Measurements from ENCODE around the gene LCN10. TPM values are rescaled to one million over a fixed set of nuclear protein-coding genes. Genes with fewer than 3 reads are reported as not detected.

Gene LCN10
- total RNA-seq, 1 experiment from 2014 or later: not detected

DNA sequence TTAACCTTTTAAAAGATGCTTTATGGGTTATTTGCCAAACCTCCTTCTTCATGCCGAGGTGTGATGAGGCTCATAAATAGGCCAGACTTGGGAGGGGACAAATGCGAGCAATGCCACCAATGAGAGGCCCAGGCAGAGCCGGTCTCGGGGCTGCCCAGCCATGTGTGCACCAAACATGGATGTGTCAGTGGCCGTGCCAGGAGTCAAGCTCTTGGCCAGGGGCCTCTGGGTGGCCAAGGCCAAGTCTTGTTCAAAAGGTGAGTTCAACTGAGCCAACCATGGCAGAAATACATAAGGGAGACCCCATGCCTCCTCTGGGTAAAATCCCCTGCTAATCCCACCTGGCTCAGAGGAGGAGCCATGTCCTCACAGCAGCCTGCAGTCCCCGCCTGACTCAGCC is 32.5 kb upstream of the LCN10 start:
- POLR2A ChIA-PET (ENCODE audit: unreplicated experiment): interaction anchor here (0.6 kb wide), 1 partner anchor 150 kb away, joined by 4 read pairs; no protein-coding TSS in a partner anchor
- BruUV-seq (replicated peaks): no TSS peak
- TF ChIP-seq, protein P1, sequence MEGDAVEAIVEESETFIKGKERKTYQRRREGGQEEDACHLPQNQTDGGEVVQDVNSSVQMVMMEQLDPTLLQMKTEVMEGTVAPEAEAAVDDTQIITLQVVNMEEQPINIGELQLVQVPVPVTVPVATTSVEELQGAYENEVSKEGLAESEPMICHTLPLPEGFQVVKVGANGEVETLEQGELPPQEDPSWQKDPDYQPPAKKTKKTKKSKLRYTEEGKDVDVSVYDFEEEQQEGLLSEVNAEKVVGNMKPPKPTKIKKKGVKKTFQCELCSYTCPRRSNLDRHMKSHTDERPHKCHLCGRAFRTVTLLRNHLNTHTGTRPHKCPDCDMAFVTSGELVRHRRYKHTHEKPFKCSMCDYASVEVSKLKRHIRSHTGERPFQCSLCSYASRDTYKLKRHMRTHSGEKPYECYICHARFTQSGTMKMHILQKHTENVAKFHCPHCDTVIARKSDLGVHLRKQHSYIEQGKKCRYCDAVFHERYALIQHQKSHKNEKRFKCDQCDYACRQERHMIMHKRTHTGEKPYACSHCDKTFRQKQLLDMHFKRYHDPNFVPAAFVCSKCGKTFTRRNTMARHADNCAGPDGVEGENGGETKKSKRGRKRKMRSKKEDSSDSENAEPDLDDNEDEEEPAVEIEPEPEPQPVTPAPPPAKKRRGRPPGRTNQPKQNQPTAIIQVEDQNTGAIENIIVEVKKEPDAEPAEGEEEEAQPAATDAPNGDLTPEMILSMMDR (conservative IDR thresholded peaks at IDR 0.05; ENCODE audit: low read depth, low read length): no peak
- no peak for TF ChIP-seq EZH2phosphoT487 (IDR thresholded peaks at IDR 0.05; ENCODE audit: borderline replicate concordance, low read length)
- no peak for TF ChIP-seq EZH2 (IDR thresholded peaks at IDR 0.05; ENCODE audit: low read length, unreplicated experiment)

DNA sequence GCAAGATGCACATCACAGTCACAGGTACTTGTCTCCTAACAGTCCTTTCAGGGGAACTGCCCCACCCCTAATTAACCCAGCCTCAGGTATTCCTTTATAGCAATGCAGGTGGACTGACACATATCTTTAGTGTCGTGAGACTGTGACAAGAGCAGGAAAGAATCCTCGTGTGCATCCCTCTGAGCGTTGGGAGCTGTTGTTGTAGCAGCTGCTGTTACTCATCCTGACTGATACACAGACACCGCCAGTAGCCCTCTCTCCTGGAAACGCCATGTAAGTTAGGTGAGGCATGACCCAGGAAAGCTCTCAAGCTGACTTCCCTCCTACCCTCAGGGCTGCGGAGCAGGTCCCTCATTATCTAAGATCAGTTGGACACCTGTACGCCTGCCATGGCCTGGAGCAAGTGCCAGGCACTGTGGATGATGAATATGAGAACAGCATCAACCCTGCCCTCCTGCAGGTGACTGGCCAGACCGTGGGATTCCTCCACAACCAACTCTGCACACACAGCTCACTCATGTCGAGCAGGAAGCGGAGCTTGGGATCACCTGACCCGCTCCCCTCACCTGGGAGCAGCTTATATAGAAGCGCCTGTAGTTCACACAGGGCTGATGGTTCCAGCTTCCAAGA is 31.8 kb upstream of the LCN10 start:
- H4K20me1 ChIP-seq (ENCODE audit: low read length): no peaks in the 10 kb centered on the region
- no peaks in the 10 kb centered on the region for H3K9me3 ChIP-seq (ENCODE audit: low read length)
- peaks cover 15% of the 10 kb centered on the region; the same call in 1 of the 2 replicates for H3K27me3 ChIP-seq (ENCODE audit: low read length)
- H3K4me3 ChIP-seq (ENCODE audit: low read length): no peak overlapping the region
- intact Hi-C loops (cut with micrococcal nuclease): no loop called here
- H3K9me2 ChIP-seq (replicated peaks; ENCODE audit: low read length): no peaks in the 10 kb centered on the region
- no peaks in the 10 kb centered on the region for H3K36me3 ChIP-seq (ENCODE audit: low read depth, low read length)
- ChIA-PET CTCF (no interaction called here), POLR2A (ENCODE audit: unreplicated experiment) (interaction anchor here (0.6 kb wide), 1 partner anchor 150 kb away, joined by 4 read pairs; no protein-coding TSS in a partner anchor)
- H2AFZ ChIP-seq (ENCODE audit: low read length): no peak overlapping the region
- no peaks in the 10 kb centered on the region; the same call in 1 of the 2 replicates for H3K4me1 ChIP-seq (ENCODE audit: insufficient read depth, low read length)
- no peaks in the 10 kb centered on the region for H3F3A ChIP-seq (ENCODE audit: low read length, unreplicated experiment)
- H3K79me2 ChIP-seq (ENCODE audit: low read length): no peaks in the 10 kb centered on the region
- no peak overlapping the region for H3K9ac ChIP-seq (ENCODE audit: low read length)
- DNase-seq (no peak), ATAC-seq (no peak)
- no TSS peak for BruUV-seq (replicated peaks)
- H3K4me2 ChIP-seq (ENCODE audit: low read length): no peak overlapping the region
- TF ChIP-seq EZH2phosphoT487 (IDR thresholded peaks at IDR 0.05; ENCODE audit: borderline replicate concordance, low read length) (no peak), EZH2 (IDR thresholded peaks at IDR 0.05; ENCODE audit: low read length, unreplicated experiment) (no peak)
- TF ChIP-seq, protein P1 (conservative IDR thresholded peaks at IDR 0.05; ENCODE audit: low read depth, low read length): no peak
- H3K27ac ChIP-seq (ENCODE audit: low read length): no peak overlapping the region

More for the DNA sequence above, 32.5 kb upstream of the LCN10 start:
- H2AFZ ChIP-seq (ENCODE audit: low read length): no peak overlapping the region
- DNase-seq: no peak
- no peak for ATAC-seq
- H3K4me2 ChIP-seq (ENCODE audit: low read length): no peak overlapping the region
- H3K9me3 ChIP-seq (ENCODE audit: low read length): no peaks in the 10 kb centered on the region
- H3K27ac ChIP-seq (ENCODE audit: low read length): no peak overlapping the region
- CTCF ChIA-PET: no interaction called here
- no peaks in the 10 kb centered on the region for H3K9me2 ChIP-seq (replicated peaks; ENCODE audit: low read length)
- H3K36me3 ChIP-seq (ENCODE audit: low read depth, low read length): no peaks in the 10 kb centered on the region
- no peak overlapping the region for H3K4me3 ChIP-seq (ENCODE audit: low read length)
- H3K27me3 ChIP-seq (ENCODE audit: low read length): peaks cover 15% of the 10 kb centered on the region; the same call in 1 of the 2 replicates
- H3K4me1 ChIP-seq (ENCODE audit: insufficient read depth, low read length): no peaks in the 10 kb centered on the region
- intact Hi-C loops (cut with micrococcal nuclease): no loop called here
- H3K9ac ChIP-seq (ENCODE audit: low read length): no peak overlapping the region
- no peaks in the 10 kb centered on the region for H3K79me2 ChIP-seq (ENCODE audit: low read length)
- no peaks in the 10 kb centered on the region for H4K20me1 ChIP-seq (ENCODE audit: low read length)
- no peaks in the 10 kb centered on the region for H3F3A ChIP-seq (ENCODE audit: low read length, unreplicated experiment)

DNA sequence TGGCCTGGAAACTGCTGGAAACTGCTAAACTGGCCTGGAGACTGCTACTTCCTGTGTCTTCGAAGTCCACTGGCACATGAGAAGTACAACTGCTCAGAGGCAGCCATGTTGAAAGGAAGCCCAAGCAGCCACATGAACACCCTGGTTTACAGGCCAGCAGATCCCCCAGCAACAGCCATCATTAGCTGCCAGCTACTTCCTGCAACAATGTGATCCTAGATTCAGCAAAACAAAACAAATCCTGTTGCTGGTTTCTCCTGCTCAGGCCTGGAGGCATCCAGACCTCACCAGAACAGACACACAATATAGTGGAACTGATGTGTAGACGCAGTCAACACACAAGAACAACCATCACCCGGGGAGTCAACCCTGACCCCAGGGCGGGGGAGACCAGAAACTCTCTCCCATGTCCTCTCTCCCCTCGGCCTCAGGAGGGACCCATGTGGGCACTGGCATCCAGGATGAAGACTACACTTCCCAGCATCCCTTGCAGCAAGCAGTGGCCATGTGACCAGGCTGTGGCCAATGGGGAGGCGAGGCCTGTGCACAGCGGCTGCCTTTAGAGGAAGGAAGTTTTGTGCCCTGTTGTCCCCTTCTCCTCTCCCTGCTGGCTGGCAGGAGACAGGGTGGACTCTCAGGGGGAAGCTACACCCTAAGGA is 30.8 kb upstream of the LCN10 start:
- no peaks in the 10 kb centered on the region for H3K9me3 ChIP-seq (ENCODE audit: low read length)
- no peak overlapping the region for H3K4me2 ChIP-seq (ENCODE audit: low read length)
- TF ChIP-seq, protein P1 (conservative IDR thresholded peaks at IDR 0.05; ENCODE audit: low read depth, low read length): no peak
- TF ChIP-seq EZH2 (IDR thresholded peaks at IDR 0.05; ENCODE audit: low read length, unreplicated experiment) (no peak), EZH2phosphoT487 (IDR thresholded peaks at IDR 0.05; ENCODE audit: borderline replicate concordance, low read length) (no peak)
- no peaks in the 10 kb centered on the region for H3K79me2 ChIP-seq (ENCODE audit: low read length)
- H3K4me1 ChIP-seq (ENCODE audit: insufficient read depth, low read length): no peaks in the 10 kb centered on the region; the same call in 1 of the 2 replicates
- intact Hi-C loops (cut with micrococcal nuclease): no loop called here
- ChIA-PET CTCF (no interaction called here), POLR2A (ENCODE audit: unreplicated experiment) (no interaction called here)
- peaks cover 8% of the 10 kb centered on the region; the same call in 1 of the 2 replicates for H3K27me3 ChIP-seq (ENCODE audit: low read length)
- no peak overlapping the region for H3K9ac ChIP-seq (ENCODE audit: low read length)
- H3K36me3 ChIP-seq (ENCODE audit: low read depth, low read length): no peaks in the 10 kb centered on the region
- no peak overlapping the region for H3K27ac ChIP-seq (ENCODE audit: low read length)
- H3K9me2 ChIP-seq (replicated peaks; ENCODE audit: low read length): no peaks in the 10 kb centered on the region
- ATAC-seq (no peak; the same call in 1 of the 2 replicates), DNase-seq (peak; percentile 25)
- H3F3A ChIP-seq (ENCODE audit: low read length, unreplicated experiment): no peaks in the 10 kb centered on the region
- BruUV-seq (replicated peaks): no TSS peak
- H4K20me1 ChIP-seq (ENCODE audit: low read length): no peaks in the 10 kb centered on the region
- no peak overlapping the region for H3K4me3 ChIP-seq (ENCODE audit: low read length)
- H2AFZ ChIP-seq (ENCODE audit: low read length): no peak overlapping the region

Data from PC-3 (cell line).